H9 (cell line): ENCODE measurements around the gene SLC17A7. TPM values are rescaled to one million over a fixed set of nuclear protein-coding genes. Genes with fewer than 3 reads are reported as not detected.

Source experiments
- DNase-seq: peaks from one replicate; pipeline ENCODE4 v3.0.0-alpha.2; 2017
- H2AFZ ChIP-seq: one replicate; pipeline ENCODE4 v1.6.1; 2013; ENCODE audit warnings: mild to moderate bottlenecking, low read length, control low read depth, moderate library complexity
- H2AK5ac ChIP-seq: 2 replicates; pipeline ENCODE4 v1.6.1; 2013; ENCODE audit warnings: low read length, control low read depth, mixed read lengths; ENCODE audit not compliant: insufficient read length
- H2BK120ac ChIP-seq: one replicate; pipeline ENCODE4 v1.6.1; 2013; ENCODE audit warnings: low read depth, mild to moderate bottlenecking, low read length, control low read depth, inconsistent platforms; ENCODE audit not compliant: poor library complexity, severe bottlenecking
- H2BK12ac ChIP-seq: 2 replicates; pipeline ENCODE4 v1.6.1; 2013; ENCODE audit warnings: low read length, control low read depth, mixed read lengths, low read depth; ENCODE audit not compliant: insufficient read length
- H2BK15ac ChIP-seq: 2 replicates; pipeline ENCODE4 v1.6.1; 2013; ENCODE audit warnings: low read depth, low read length, control low read depth
- H2BK20ac ChIP-seq: one replicate; pipeline ENCODE4 v1.6.1; 2013; ENCODE audit warnings: low read depth, mild to moderate bottlenecking, low read length, control low read depth, inconsistent platforms; ENCODE audit not compliant: poor library complexity, severe bottlenecking
- H2BK5ac ChIP-seq: 2 replicates; pipeline ENCODE4 v1.6.1; 2013; ENCODE audit warnings: low read length, control low read depth, mixed read lengths; ENCODE audit not compliant: insufficient read length
- H3K14ac ChIP-seq: 2 replicates; pipeline ENCODE4 v1.6.1; 2013; ENCODE audit warnings: low read length, control low read depth; ENCODE audit not compliant: insufficient read depth
- H3K18ac ChIP-seq: 2 replicates; pipeline ENCODE4 v1.6.1; 2013; ENCODE audit warnings: low read depth, mild to moderate bottlenecking, mixed read lengths, low read length, control low read depth; ENCODE audit not compliant: insufficient read length
- H3K23ac ChIP-seq: 2 replicates; pipeline ENCODE4 v1.6.1; 2013; ENCODE audit warnings: low read length, control low read depth, mixed read lengths, low read depth; ENCODE audit not compliant: insufficient read length
- H3K23me2 ChIP-seq: 2 replicates; pipeline ENCODE4 v1.6.1; 2013; ENCODE audit warnings: low read depth, mild to moderate bottlenecking, mixed read lengths, low read length, control low read depth; ENCODE audit not compliant: insufficient read length, poor library complexity, severe bottlenecking
- H3K27ac ChIP-seq: 2 replicates; pipeline ENCODE4 v1.5.1; 2013; ENCODE audit warnings: low read length, control low read depth, mixed read lengths, low read depth; ENCODE audit not compliant: insufficient read length
- H3K27me3 ChIP-seq: 2 replicates; pipeline ENCODE4 v1.6.1; 2013; ENCODE audit warnings: low read length, control low read depth, inconsistent platforms; ENCODE audit not compliant: insufficient read depth
- H3K4ac ChIP-seq: 2 replicates; pipeline ENCODE4 v1.6.1; 2013; ENCODE audit warnings: low read depth, mild to moderate bottlenecking, control low read depth, inconsistent platforms, low read length, moderate library complexity
- H3K4me1 ChIP-seq: 2 replicates; pipeline ENCODE4 v1.6.1; 2013; ENCODE audit warnings: low read length, control low read depth, inconsistent platforms; ENCODE audit not compliant: insufficient read depth
- H3K4me2 ChIP-seq: 2 replicates; pipeline ENCODE4 v1.6.1; 2013; ENCODE audit warnings: low read length, control low read depth, mixed read lengths; ENCODE audit not compliant: insufficient read length, insufficient read depth
- H3K56ac ChIP-seq: 2 replicates; pipeline ENCODE4 v1.6.1; 2013; ENCODE audit warnings: low read depth, mild to moderate bottlenecking, mixed read lengths, low read length, control low read depth; ENCODE audit not compliant: insufficient read length
- H3K79me1 ChIP-seq: 2 replicates; pipeline ENCODE4 v1.6.1; 2013; ENCODE audit warnings: low read depth, mild to moderate bottlenecking, moderate library complexity, low read length, control low read depth, inconsistent platforms; ENCODE audit not compliant: insufficient read depth, poor library complexity, severe bottlenecking
- H3K79me2 ChIP-seq: 2 replicates; pipeline ENCODE4 v1.6.1; 2013; ENCODE audit warnings: low read length, control low read depth, inconsistent platforms; ENCODE audit not compliant: insufficient read depth
- H3K9ac ChIP-seq: 2 replicates; pipeline ENCODE4 v1.6.1; 2013; ENCODE audit warnings: low read length, control low read depth, mixed read lengths; ENCODE audit not compliant: insufficient read length; ENCODE audit errors: extremely low read depth
- H3K9me3 ChIP-seq: one replicate; pipeline ENCODE4 v1.6.1; 2013; ENCODE audit warnings: low read depth, low read length, inconsistent platforms; ENCODE audit not compliant: control insufficient read depth
- H3T11ph ChIP-seq: one replicate; pipeline ENCODE4 v1.6.1; 2013; ENCODE audit warnings: mild to moderate bottlenecking, low read length, control low read depth, inconsistent platforms
- H4K20me1 ChIP-seq: one replicate; pipeline ENCODE4 v1.6.1; 2013; ENCODE audit not compliant: control insufficient read depth, insufficient read length, insufficient read depth
- H4K5ac ChIP-seq: 2 replicates; pipeline ENCODE4 v1.6.1; 2013; ENCODE audit warnings: low read depth, mild to moderate bottlenecking, mixed read lengths, low read length, control low read depth; ENCODE audit not compliant: insufficient read length
- H4K8ac ChIP-seq: replicated peaks from 2 replicates; pipeline ENCODE4 v1.6.1; 2013; ENCODE audit warnings: low read length, control low read depth, mixed read lengths, low read depth; ENCODE audit not compliant: insufficient read length
- H4K91ac ChIP-seq: 2 replicates; pipeline ENCODE4 v1.6.1; 2013; ENCODE audit warnings: low read depth, mild to moderate bottlenecking, moderate library complexity, mixed read lengths, low read length, control low read depth; ENCODE audit not compliant: insufficient read length
- H3K27ac Mint-ChIP-seq, 3 experiments: 2 replicates in 2 of 3; 3 replicates in 1 of 3; pipeline ENCODE4 v1.8.0; 2020 to 2021; ENCODE audit warnings: mixed read lengths in 3 of 3, mild to moderate bottlenecking in 1 of 3, moderate library complexity in 1 of 3
- H3K27me3 Mint-ChIP-seq: 2 replicates; pipeline ENCODE4 v1.8.0; 2021; ENCODE audit warnings: low read depth, mild to moderate bottlenecking, moderate library complexity, mixed read lengths
- H3K36me3 Mint-ChIP-seq, 3 experiments: 2 replicates in 2 of 3; 3 replicates in 1 of 3; pipeline ENCODE4 v1.8.0; 2020 to 2021; ENCODE audit warnings: low read depth in 3 of 3, mixed read lengths in 3 of 3; ENCODE audit not compliant: insufficient read depth in 1 of 3
- H3K4me1 Mint-ChIP-seq, 2 experiments: 2 replicates each; pipeline ENCODE4 v1.8.0; 2020; ENCODE audit warnings: mixed read lengths in 2 of 2
- H3K4me3 Mint-ChIP-seq, 2 experiments: 2 replicates in 1 of 2; 3 replicates in 1 of 2; pipeline ENCODE4 v1.8.0; 2020 to 2021; ENCODE audit warnings: mild to moderate bottlenecking in 2 of 2, mixed read lengths in 2 of 2, moderate library complexity in 1 of 2
- H3K9me3 Mint-ChIP-seq, 2 experiments: 2 replicates in 1 of 2; 3 replicates in 1 of 2; pipeline ENCODE4 v1.8.0; 2020; ENCODE audit warnings: mild to moderate bottlenecking in 2 of 2, mixed read lengths in 2 of 2, moderate library complexity in 1 of 2
- CTCF ChIP-seq: fragments of 200-600 bp; sonication (generic); conservative IDR thresholded peaks from 3 replicates; pipeline ENCODE4 v1.8.0; 2021; ENCODE audit warnings: antibody characterized with exemption, mild to moderate bottlenecking
- WGBS: extraction: QIAGEN DNeasy Blood & Tissue Kit; methylation state at CpG from one replicate; pipeline ENCODE4 v1.1.7; 2013; ENCODE audit warnings: missing lambda C conversion rate, low lambda C conversion rate, mixed read lengths; ENCODE audit not compliant: insufficient read length; ENCODE audit errors: extremely low coverage; 5-methylcytosine and 5-hydroxymethylcytosine counted together
- total RNA-seq: library from RNA; stranded (reverse); gene quantifications from 2 replicates; pipeline ENCODE4 v1.2.1, GENCODE V29; 2021

The SLC17A7 gene
- total RNA-seq, 1 experiment from 2014 or later, result 1.3 TPM

GRCh38 chr19:49407482-49408015, 33.8 kb downstream of the SLC17A7 start:
- no peak for TF ChIP-seq CTCF
- H2BK120ac ChIP-seq, result no peak overlapping the region
- no peak overlapping the region for H2BK12ac ChIP-seq
- Mint-ChIP-seq H3K27ac (no peak overlapping the region), H3K27me3 (peaks cover 9% of the 10 kb centered on the region), H3K4me1 (peaks cover 37 to 38% of the 10 kb centered on the region in 2 experiments), H3K9me3 (no peaks in the 10 kb centered on the region), H3K36me3 (no peaks in the 10 kb centered on the region; a peak in 1 of 7 replicates), H3K4me3 (no peak overlapping the region)
- no CpG with 5 or more reads among the region's 16 CpGs for WGBS
- H3K4ac ChIP-seq, result no peak overlapping the region
- no peak overlapping the region for H2AK5ac ChIP-seq
- H3K56ac ChIP-seq, result no peak overlapping the region
- no peak for DNase-seq
- no peak overlapping the region for H3K23ac ChIP-seq
- no peaks in the 10 kb centered on the region for H3K23me2 ChIP-seq
- no peak overlapping the region for H2AFZ ChIP-seq
- no peak overlapping the region for H2BK15ac ChIP-seq
- no peak overlapping the region for H3K4me2 ChIP-seq
- H3K27ac ChIP-seq, result no peak overlapping the region
- H3K9me3 ChIP-seq, result no peaks in the 10 kb centered on the region
- no peak overlapping the region for H4K5ac ChIP-seq
- H3K14ac ChIP-seq, result no peak overlapping the region
- H4K8ac ChIP-seq, result no peak overlapping the region
- no peaks in the 10 kb centered on the region for H3K27me3 ChIP-seq
- H3K18ac ChIP-seq, result no peak overlapping the region
- no peak overlapping the region for H3T11ph ChIP-seq
- no peak overlapping the region for H2BK5ac ChIP-seq
- H2BK20ac ChIP-seq, result no peak overlapping the region
- H3K4me1 ChIP-seq, result peaks cover 9% of the 10 kb centered on the region; the same call in 1 of the 2 replicates
- no peak overlapping the region for H3K9ac ChIP-seq
- H4K91ac ChIP-seq, result no peak overlapping the region
- peaks cover 2% of the 10 kb centered on the region for H4K20me1 ChIP-seq
- no peaks in the 10 kb centered on the region for H3K79me1 ChIP-seq
- no peaks in the 10 kb centered on the region for H3K79me2 ChIP-seq
